H9 (cell line): ENCODE measurements around the gene GPBP1L1. TPM values are rescaled to one million over a fixed set of nuclear protein-coding genes. Genes with fewer than 3 reads are reported as not detected.

ENCODE experiments used
- DNase-seq: peaks from one replicate; pipeline ENCODE4 v3.0.0-alpha.2; 2017
- H2AFZ ChIP-seq: one replicate; pipeline ENCODE4 v1.6.1; 2013; ENCODE audit warnings: mild to moderate bottlenecking, low read length, control low read depth, moderate library complexity
- H2AK5ac ChIP-seq: 2 replicates; pipeline ENCODE4 v1.6.1; 2013; ENCODE audit warnings: low read length, control low read depth, mixed read lengths; ENCODE audit not compliant: insufficient read length
- H2BK120ac ChIP-seq: one replicate; pipeline ENCODE4 v1.6.1; 2013; ENCODE audit warnings: low read depth, mild to moderate bottlenecking, low read length, control low read depth, inconsistent platforms; ENCODE audit not compliant: poor library complexity, severe bottlenecking
- H2BK12ac ChIP-seq: 2 replicates; pipeline ENCODE4 v1.6.1; 2013; ENCODE audit warnings: low read length, control low read depth, mixed read lengths, low read depth; ENCODE audit not compliant: insufficient read length
- H2BK15ac ChIP-seq: 2 replicates; pipeline ENCODE4 v1.6.1; 2013; ENCODE audit warnings: low read depth, low read length, control low read depth
- H2BK20ac ChIP-seq: one replicate; pipeline ENCODE4 v1.6.1; 2013; ENCODE audit warnings: low read depth, mild to moderate bottlenecking, low read length, control low read depth, inconsistent platforms; ENCODE audit not compliant: poor library complexity, severe bottlenecking
- H2BK5ac ChIP-seq: 2 replicates; pipeline ENCODE4 v1.6.1; 2013; ENCODE audit warnings: low read length, control low read depth, mixed read lengths; ENCODE audit not compliant: insufficient read length
- H3K14ac ChIP-seq: 2 replicates; pipeline ENCODE4 v1.6.1; 2013; ENCODE audit warnings: low read length, control low read depth; ENCODE audit not compliant: insufficient read depth
- H3K18ac ChIP-seq: 2 replicates; pipeline ENCODE4 v1.6.1; 2013; ENCODE audit warnings: low read depth, mild to moderate bottlenecking, mixed read lengths, low read length, control low read depth; ENCODE audit not compliant: insufficient read length
- H3K23ac ChIP-seq: 2 replicates; pipeline ENCODE4 v1.6.1; 2013; ENCODE audit warnings: low read length, control low read depth, mixed read lengths, low read depth; ENCODE audit not compliant: insufficient read length
- H3K23me2 ChIP-seq: 2 replicates; pipeline ENCODE4 v1.6.1; 2013; ENCODE audit warnings: low read depth, mild to moderate bottlenecking, mixed read lengths, low read length, control low read depth; ENCODE audit not compliant: insufficient read length, poor library complexity, severe bottlenecking
- H3K27ac ChIP-seq: 2 replicates; pipeline ENCODE4 v1.5.1; 2013; ENCODE audit warnings: low read length, control low read depth, mixed read lengths, low read depth; ENCODE audit not compliant: insufficient read length
- H3K27me3 ChIP-seq: 2 replicates; pipeline ENCODE4 v1.6.1; 2013; ENCODE audit warnings: low read length, control low read depth, inconsistent platforms; ENCODE audit not compliant: insufficient read depth
- H3K4ac ChIP-seq: 2 replicates; pipeline ENCODE4 v1.6.1; 2013; ENCODE audit warnings: low read depth, mild to moderate bottlenecking, control low read depth, inconsistent platforms, low read length, moderate library complexity
- H3K4me1 ChIP-seq: 2 replicates; pipeline ENCODE4 v1.6.1; 2013; ENCODE audit warnings: low read length, control low read depth, inconsistent platforms; ENCODE audit not compliant: insufficient read depth
- H3K4me2 ChIP-seq: 2 replicates; pipeline ENCODE4 v1.6.1; 2013; ENCODE audit warnings: low read length, control low read depth, mixed read lengths; ENCODE audit not compliant: insufficient read length, insufficient read depth
- H3K56ac ChIP-seq: 2 replicates; pipeline ENCODE4 v1.6.1; 2013; ENCODE audit warnings: low read depth, mild to moderate bottlenecking, mixed read lengths, low read length, control low read depth; ENCODE audit not compliant: insufficient read length
- H3K79me1 ChIP-seq: 2 replicates; pipeline ENCODE4 v1.6.1; 2013; ENCODE audit warnings: low read depth, mild to moderate bottlenecking, moderate library complexity, low read length, control low read depth, inconsistent platforms; ENCODE audit not compliant: insufficient read depth, poor library complexity, severe bottlenecking
- H3K79me2 ChIP-seq: 2 replicates; pipeline ENCODE4 v1.6.1; 2013; ENCODE audit warnings: low read length, control low read depth, inconsistent platforms; ENCODE audit not compliant: insufficient read depth
- H3K9ac ChIP-seq: 2 replicates; pipeline ENCODE4 v1.6.1; 2013; ENCODE audit warnings: low read length, control low read depth, mixed read lengths; ENCODE audit not compliant: insufficient read length; ENCODE audit errors: extremely low read depth
- H3K9me3 ChIP-seq: one replicate; pipeline ENCODE4 v1.6.1; 2013; ENCODE audit warnings: low read depth, low read length, inconsistent platforms; ENCODE audit not compliant: control insufficient read depth
- H3T11ph ChIP-seq: one replicate; pipeline ENCODE4 v1.6.1; 2013; ENCODE audit warnings: mild to moderate bottlenecking, low read length, control low read depth, inconsistent platforms
- H4K20me1 ChIP-seq: one replicate; pipeline ENCODE4 v1.6.1; 2013; ENCODE audit not compliant: control insufficient read depth, insufficient read length, insufficient read depth
- H4K5ac ChIP-seq: 2 replicates; pipeline ENCODE4 v1.6.1; 2013; ENCODE audit warnings: low read depth, mild to moderate bottlenecking, mixed read lengths, low read length, control low read depth; ENCODE audit not compliant: insufficient read length
- H4K8ac ChIP-seq: replicated peaks from 2 replicates; pipeline ENCODE4 v1.6.1; 2013; ENCODE audit warnings: low read length, control low read depth, mixed read lengths, low read depth; ENCODE audit not compliant: insufficient read length
- H4K91ac ChIP-seq: 2 replicates; pipeline ENCODE4 v1.6.1; 2013; ENCODE audit warnings: low read depth, mild to moderate bottlenecking, moderate library complexity, mixed read lengths, low read length, control low read depth; ENCODE audit not compliant: insufficient read length
- H3K27ac Mint-ChIP-seq, 3 experiments: 2 replicates in 2 of 3; 3 replicates in 1 of 3; pipeline ENCODE4 v1.8.0; 2020 to 2021; ENCODE audit warnings: mixed read lengths in 3 of 3, mild to moderate bottlenecking in 1 of 3, moderate library complexity in 1 of 3
- H3K27me3 Mint-ChIP-seq: 2 replicates; pipeline ENCODE4 v1.8.0; 2021; ENCODE audit warnings: low read depth, mild to moderate bottlenecking, moderate library complexity, mixed read lengths
- H3K36me3 Mint-ChIP-seq, 3 experiments: 2 replicates in 2 of 3; 3 replicates in 1 of 3; pipeline ENCODE4 v1.8.0; 2020 to 2021; ENCODE audit warnings: low read depth in 3 of 3, mixed read lengths in 3 of 3; ENCODE audit not compliant: insufficient read depth in 1 of 3
- H3K4me1 Mint-ChIP-seq, 2 experiments: 2 replicates each; pipeline ENCODE4 v1.8.0; 2020; ENCODE audit warnings: mixed read lengths in 2 of 2
- H3K4me3 Mint-ChIP-seq, 2 experiments: 2 replicates in 1 of 2; 3 replicates in 1 of 2; pipeline ENCODE4 v1.8.0; 2020 to 2021; ENCODE audit warnings: mild to moderate bottlenecking in 2 of 2, mixed read lengths in 2 of 2, moderate library complexity in 1 of 2
- H3K9me3 Mint-ChIP-seq, 2 experiments: 2 replicates in 1 of 2; 3 replicates in 1 of 2; pipeline ENCODE4 v1.8.0; 2020; ENCODE audit warnings: mild to moderate bottlenecking in 2 of 2, mixed read lengths in 2 of 2, moderate library complexity in 1 of 2
- CTCF ChIP-seq: fragments of 200-600 bp; sonication (generic); conservative IDR thresholded peaks from 3 replicates; pipeline ENCODE4 v1.8.0; 2021; ENCODE audit warnings: antibody characterized with exemption, mild to moderate bottlenecking
- WGBS: extraction: QIAGEN DNeasy Blood & Tissue Kit; methylation state at CpG from one replicate; pipeline ENCODE4 v1.1.7; 2013; ENCODE audit warnings: missing lambda C conversion rate, low lambda C conversion rate, mixed read lengths; ENCODE audit not compliant: insufficient read length; ENCODE audit errors: extremely low coverage; 5-methylcytosine and 5-hydroxymethylcytosine counted together
- total RNA-seq: library from RNA; stranded (reverse); gene quantifications from 2 replicates; pipeline ENCODE4 v1.2.1, GENCODE V29; 2021

GPBP1L1 gene
- total RNA-seq, 1 experiment from 2014 or later = 115 TPM

GRCh38 chr1:45630429-45630828, 55.9 kb downstream of the GPBP1L1 start:
- Histone ChIP-seq H2AFZ (no peak overlapping the region), H3K23me2 (no peaks in the 10 kb centered on the region), H3K9ac (no peak overlapping the region), H4K20me1 (no peaks in the 10 kb centered on the region), H3K27me3 (no peaks in the 10 kb centered on the region), H3K56ac (no peak overlapping the region), H3T11ph (no peak overlapping the region), H2BK5ac (no peak overlapping the region), H2BK20ac (no peak overlapping the region), H4K91ac (no peak overlapping the region), H2AK5ac (no peak overlapping the region), H3K4me1 (no peaks in the 10 kb centered on the region), H4K8ac (no peak overlapping the region), H3K23ac (no peak overlapping the region), H3K4me2 (no peak overlapping the region), H2BK120ac (no peak overlapping the region), H3K79me2 (no peaks in the 10 kb centered on the region), H3K4ac (no peak overlapping the region), H4K5ac (no peak overlapping the region), H2BK12ac (no peak overlapping the region), H3K9me3 (no peaks in the 10 kb centered on the region), H3K14ac (no peak overlapping the region), H2BK15ac (no peak overlapping the region), H3K27ac (no peak overlapping the region), H3K79me1 (no peaks in the 10 kb centered on the region), H3K18ac (no peak overlapping the region)
- no peak for TF ChIP-seq CTCF
- Mint-ChIP-seq H3K4me3 (no peak overlapping the region), H3K9me3 (no peaks in the 10 kb centered on the region), H3K4me1 (no peaks in the 10 kb centered on the region), H3K36me3 (peaks cover 39 to 82% (median 75%) of the 10 kb centered on the region in 3 experiments; a peak in 6 of 7 replicates), H3K27ac (peak overlapping the region in 1 of 3 experiments; percentile 32; a peak in 1 of 7 replicates), H3K27me3 (no peaks in the 10 kb centered on the region)
- WGBS = no CpG with 5 or more reads among the region's 1 CpG
- DNase-seq = no peak
